ENCODE data around the gene MRPL9.

Gene MRPL9

DNA sequence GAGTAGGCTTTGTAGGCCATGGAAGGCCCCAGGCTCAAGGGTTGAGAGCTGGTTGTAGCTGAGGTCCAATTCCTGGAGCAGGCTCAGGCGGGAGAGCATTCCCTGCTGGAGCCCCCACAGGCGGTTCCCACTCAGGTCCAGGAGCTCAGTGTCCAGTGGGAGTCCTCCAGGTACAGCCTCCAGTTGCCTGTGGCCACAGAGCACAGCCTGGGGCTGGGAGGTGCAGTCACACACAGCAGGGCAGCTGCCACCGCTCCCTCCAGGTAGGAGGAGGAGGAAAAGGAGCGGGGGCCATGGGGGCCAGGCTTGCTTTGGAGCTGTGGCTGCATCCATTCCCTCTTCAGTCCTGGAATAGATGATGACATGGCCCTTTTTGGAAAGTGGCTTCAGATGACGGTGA, 39.1 kb upstream of the MRPL9 start:
- Histone ChIP-seq H3K27ac (ENCODE audit: low read length) (no peak overlapping the region), H3K27me3 (ENCODE audit: control insufficient read depth, insufficient read depth, low read length) (no peaks in the 10 kb centered on the region), H3K9me3 (ENCODE audit: control insufficient read depth, insufficient read depth, low read length) (no peaks in the 10 kb centered on the region; the same call in 1 of the 2 replicates), H3K4me3 (ENCODE audit: low read length) (no peak overlapping the region), H3K4me1 (ENCODE audit: control insufficient read depth, insufficient read depth, low read length) (no peaks in the 10 kb centered on the region; the same call in 1 of the 2 replicates), H3K36me3 (ENCODE audit: control insufficient read depth, insufficient read depth, low read length) (no peaks in the 10 kb centered on the region)
- no peak for DNase-seq (ENCODE audit: low read depth, low spot score)
- WGBS (ENCODE audit: insufficient coverage, insufficient read length) = no CpG with 5 or more reads among the region's 5 CpGs

DNA sequence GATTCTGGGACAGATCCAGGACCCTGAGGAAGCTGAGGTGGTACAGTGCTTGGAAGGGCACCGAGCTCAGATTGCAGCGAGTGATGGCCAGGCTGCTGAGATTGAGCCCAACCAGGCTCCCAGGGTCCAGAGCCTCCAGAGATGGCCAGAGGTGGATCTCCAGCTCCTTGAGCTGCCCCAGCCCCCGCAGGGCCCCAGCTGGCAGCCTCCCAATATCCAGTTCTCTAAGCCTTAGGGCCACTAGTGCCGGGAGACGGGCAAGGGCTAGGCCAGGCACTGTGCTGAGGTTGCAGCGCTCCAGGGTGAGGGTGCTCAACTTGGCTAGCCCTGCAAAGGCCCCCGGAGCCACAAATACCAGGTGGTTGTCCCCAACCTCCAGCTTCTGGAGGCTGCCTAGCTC, 38.5 kb upstream of the MRPL9 start:
- no peaks in the 10 kb centered on the region; the same call in 1 of the 2 replicates for H3K4me1 ChIP-seq (ENCODE audit: control insufficient read depth, insufficient read depth, low read length)
- no peaks in the 10 kb centered on the region for H3K27me3 ChIP-seq (ENCODE audit: control insufficient read depth, insufficient read depth, low read length)
- no peak for DNase-seq (ENCODE audit: low read depth, low spot score)
- no peak overlapping the region for H3K27ac ChIP-seq (ENCODE audit: low read length)
- no peaks in the 10 kb centered on the region; the same call in 1 of the 2 replicates for H3K9me3 ChIP-seq (ENCODE audit: control insufficient read depth, insufficient read depth, low read length)
- WGBS (ENCODE audit: insufficient coverage, insufficient read length) = no CpG with 5 or more reads among the region's 7 CpGs
- H3K4me3 ChIP-seq (ENCODE audit: low read length) = no peak overlapping the region
- H3K36me3 ChIP-seq (ENCODE audit: control insufficient read depth, insufficient read depth, low read length) = no peaks in the 10 kb centered on the region

DNA sequence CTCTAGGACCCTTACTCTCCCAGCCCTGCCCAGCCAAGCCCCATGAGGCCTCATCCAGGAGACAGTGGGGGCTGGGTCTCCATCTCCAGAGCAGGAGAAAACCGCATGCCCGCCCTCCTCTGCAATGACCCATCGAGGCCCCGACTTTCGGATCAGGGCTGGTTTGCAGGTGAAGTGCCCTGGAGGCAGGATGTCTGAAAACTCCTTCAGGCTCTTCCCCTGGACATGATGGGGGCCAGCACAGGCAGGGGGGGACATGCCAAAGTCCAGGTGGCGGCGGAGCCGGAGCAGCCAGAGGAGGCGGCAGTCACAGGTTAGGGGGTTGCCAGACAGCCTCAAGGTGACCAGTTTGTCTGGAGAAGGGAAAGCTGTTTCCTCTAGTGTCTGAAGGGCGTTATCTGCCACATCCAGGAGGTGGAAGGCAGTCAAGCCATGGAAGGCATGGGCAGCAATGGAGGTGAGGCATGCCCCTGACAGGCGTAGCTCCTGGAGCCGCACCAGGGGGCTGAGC, 38.1 kb upstream of the MRPL9 start:
- Histone ChIP-seq H3K4me3 (ENCODE audit: low read length) (no peak overlapping the region), H3K4me1 (ENCODE audit: control insufficient read depth, insufficient read depth, low read length) (no peaks in the 10 kb centered on the region; the same call in 1 of the 2 replicates), H3K36me3 (ENCODE audit: control insufficient read depth, insufficient read depth, low read length) (no peaks in the 10 kb centered on the region), H3K9me3 (ENCODE audit: control insufficient read depth, insufficient read depth, low read length) (no peaks in the 10 kb centered on the region; the same call in 1 of the 2 replicates), H3K27ac (ENCODE audit: low read length) (no peak overlapping the region), H3K27me3 (ENCODE audit: control insufficient read depth, insufficient read depth, low read length) (no peaks in the 10 kb centered on the region)
- DNase-seq (ENCODE audit: low read depth, low spot score) = no peak
- no CpG with 5 or more reads among the region's 12 CpGs for WGBS (ENCODE audit: insufficient coverage, insufficient read length)

DNA sequence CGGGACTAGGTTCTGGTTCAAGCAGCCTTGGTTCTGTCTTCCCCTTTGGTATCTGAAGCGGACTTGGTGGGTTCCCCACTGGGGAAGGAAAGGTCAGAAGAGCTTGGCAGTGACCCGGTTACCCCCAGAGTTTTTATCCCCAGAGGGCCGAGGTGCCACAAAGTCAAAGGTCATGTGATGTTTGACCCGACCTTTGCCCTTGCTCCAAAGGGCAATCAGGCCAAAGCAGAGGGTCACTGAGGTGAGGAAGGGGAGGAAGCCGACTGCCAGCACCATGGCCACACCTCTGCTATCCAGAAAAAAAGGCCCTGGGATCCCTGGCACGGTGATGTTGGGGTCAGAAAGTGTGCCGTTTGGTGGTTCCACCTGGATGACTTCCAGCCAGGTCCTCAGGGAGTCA, 37.5 kb upstream of the MRPL9 start:
- no peaks in the 10 kb centered on the region; the same call in 1 of the 2 replicates for H3K9me3 ChIP-seq (ENCODE audit: control insufficient read depth, insufficient read depth, low read length)
- no peak overlapping the region for H3K27ac ChIP-seq (ENCODE audit: low read length)
- WGBS (ENCODE audit: insufficient coverage, insufficient read length) = no CpG with 5 or more reads among the region's 8 CpGs
- H3K27me3 ChIP-seq (ENCODE audit: control insufficient read depth, insufficient read depth, low read length) = no peaks in the 10 kb centered on the region
- H3K36me3 ChIP-seq (ENCODE audit: control insufficient read depth, insufficient read depth, low read length) = no peaks in the 10 kb centered on the region
- H3K4me3 ChIP-seq (ENCODE audit: low read length) = no peak overlapping the region
- H3K4me1 ChIP-seq (ENCODE audit: control insufficient read depth, insufficient read depth, low read length) = no peaks in the 10 kb centered on the region; the same call in 1 of the 2 replicates
- DNase-seq (ENCODE audit: low read depth, low spot score) = no peak

DNA sequence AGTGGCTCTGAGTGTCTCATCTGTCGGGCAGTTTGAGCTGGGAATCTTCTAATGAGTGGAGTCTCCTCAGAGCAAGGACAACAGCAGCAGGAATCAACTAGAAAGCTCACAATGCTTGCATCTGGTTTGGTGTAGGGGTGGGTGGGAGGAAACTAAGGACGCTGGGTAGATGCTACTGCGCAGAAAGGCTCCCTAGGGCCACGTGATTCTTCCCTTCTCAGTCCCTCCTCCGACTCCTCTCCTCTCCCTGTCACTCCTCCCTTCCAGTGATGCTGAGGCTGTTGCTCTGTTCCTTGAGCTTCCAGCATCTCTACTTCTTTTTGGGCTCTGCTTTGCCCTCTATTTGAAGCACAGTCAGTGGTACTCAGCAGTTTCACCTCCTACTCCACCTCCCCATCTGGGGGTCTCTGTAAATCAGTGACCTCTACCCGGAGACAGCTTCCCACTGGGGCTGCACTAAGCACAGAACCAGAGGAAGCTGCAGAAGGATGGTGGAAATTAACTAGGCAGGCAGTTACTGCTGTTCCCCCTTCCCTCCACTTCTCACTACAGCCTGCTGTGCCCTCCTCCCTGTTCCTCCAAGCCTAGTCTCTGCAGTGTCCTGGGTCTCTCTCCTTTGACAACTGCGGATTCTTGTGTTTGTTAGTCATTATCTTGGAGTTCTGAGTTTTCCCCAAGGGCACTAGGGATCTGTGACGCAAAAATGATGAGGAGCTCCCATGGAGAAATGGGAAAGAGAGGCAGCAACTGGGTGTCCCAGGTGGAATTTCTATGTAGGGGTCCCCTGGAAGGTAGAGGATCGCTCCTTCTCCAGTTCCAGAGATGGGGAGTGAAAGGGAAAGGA, 36.1 kb upstream of the MRPL9 start:
- H3K4me1 ChIP-seq (ENCODE audit: control insufficient read depth, insufficient read depth, low read length) = no peaks in the 10 kb centered on the region; the same call in 1 of the 2 replicates
- H3K27me3 ChIP-seq (ENCODE audit: control insufficient read depth, insufficient read depth, low read length) = no peaks in the 10 kb centered on the region

DNA sequence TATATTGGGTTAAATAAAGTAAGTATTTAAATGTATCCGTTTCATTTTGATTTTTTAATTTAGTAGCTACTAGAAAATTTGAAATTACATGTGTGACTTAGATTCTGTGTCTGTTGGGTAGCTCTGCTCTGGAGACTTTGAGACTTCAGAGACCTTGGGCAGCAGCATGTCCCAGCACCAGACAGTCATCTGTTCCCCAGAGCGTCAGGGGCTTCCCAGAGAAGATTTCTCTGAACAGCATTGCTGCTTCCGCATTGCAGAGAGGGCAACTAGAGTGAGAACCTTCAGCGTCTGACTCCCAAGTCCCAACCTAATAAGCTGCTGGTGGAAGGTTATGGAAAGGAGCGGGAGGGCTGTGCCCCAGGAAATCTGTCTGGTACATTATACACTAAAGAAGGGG, 35.3 kb upstream of the MRPL9 start:
- H3K4me1 ChIP-seq (ENCODE audit: control insufficient read depth, insufficient read depth, low read length) = no peaks in the 10 kb centered on the region; the same call in 1 of the 2 replicates
- no peak overlapping the region for H3K4me3 ChIP-seq (ENCODE audit: low read length)
- no peaks in the 10 kb centered on the region; the same call in 1 of the 2 replicates for H3K9me3 ChIP-seq (ENCODE audit: control insufficient read depth, insufficient read depth, low read length)
- H3K27me3 ChIP-seq (ENCODE audit: control insufficient read depth, insufficient read depth, low read length) = no peaks in the 10 kb centered on the region
- no peaks in the 10 kb centered on the region for H3K36me3 ChIP-seq (ENCODE audit: control insufficient read depth, insufficient read depth, low read length)
- no peak for DNase-seq (ENCODE audit: low read depth, low spot score)
- no peak overlapping the region for H3K27ac ChIP-seq (ENCODE audit: low read length)
- 100% methylated on average over 1 of the region's 5 CpGs for WGBS (ENCODE audit: insufficient coverage, insufficient read length)

More for the DNA sequence above, 36.1 kb upstream of the MRPL9 start:
- H3K36me3 ChIP-seq (ENCODE audit: control insufficient read depth, insufficient read depth, low read length) = no peaks in the 10 kb centered on the region
- no peak overlapping the region for H3K4me3 ChIP-seq (ENCODE audit: low read length)
- WGBS (ENCODE audit: insufficient coverage, insufficient read length) = no CpG with 5 or more reads among the region's 9 CpGs
- no peak for DNase-seq (ENCODE audit: low read depth, low spot score)
- H3K27ac ChIP-seq (ENCODE audit: low read length) = no peak overlapping the region
- no peaks in the 10 kb centered on the region; the same call in 1 of the 2 replicates for H3K9me3 ChIP-seq (ENCODE audit: control insufficient read depth, insufficient read depth, low read length)

DNA sequence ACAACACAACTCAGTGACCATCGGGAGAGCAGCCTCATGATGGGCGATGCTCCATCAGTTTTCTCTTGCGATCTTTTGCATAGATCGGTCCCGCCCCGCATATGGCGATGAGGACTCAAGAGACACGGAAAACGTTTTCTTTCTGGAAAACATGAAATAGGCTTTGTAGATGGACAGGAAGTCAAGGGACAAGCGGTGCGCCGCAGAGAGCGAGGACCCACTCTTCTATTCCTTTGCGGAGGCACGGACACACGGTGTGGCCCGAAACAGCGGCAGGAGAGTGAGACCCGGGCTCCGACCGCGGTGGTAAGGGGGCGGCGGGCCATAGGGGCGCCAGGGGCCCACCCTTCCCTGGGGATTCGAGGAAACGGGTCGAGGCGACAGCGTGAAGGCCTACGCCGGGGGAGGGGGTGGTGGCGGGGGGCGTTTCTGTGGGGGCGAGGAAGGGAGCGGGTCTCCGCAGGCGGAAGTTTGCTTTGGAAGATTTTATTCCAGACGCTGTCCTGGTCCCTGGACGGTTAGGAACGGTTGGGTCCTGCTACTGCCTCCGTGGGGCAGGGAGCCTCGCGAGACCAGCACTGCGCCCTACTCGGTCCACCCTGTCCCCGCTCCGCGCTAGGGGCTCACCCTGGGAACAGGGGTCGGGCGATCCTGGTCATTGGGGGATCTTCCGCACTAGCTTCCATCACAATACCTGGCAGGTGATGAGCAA, 27.8 kb upstream of the MRPL9 start:
- Histone ChIP-seq H3K27me3 (ENCODE audit: control insufficient read depth, insufficient read depth, low read length) (no peaks in the 10 kb centered on the region), H3K4me1 (ENCODE audit: control insufficient read depth, insufficient read depth, low read length) (no peaks in the 10 kb centered on the region), H3K27ac (ENCODE audit: low read length) (no peak overlapping the region), H3K4me3 (ENCODE audit: low read length) (peak overlapping the region; percentile 69), H3K36me3 (ENCODE audit: control insufficient read depth, insufficient read depth, low read length) (no peaks in the 10 kb centered on the region), H3K9me3 (ENCODE audit: control insufficient read depth, insufficient read depth, low read length) (no peaks in the 10 kb centered on the region)
- no peak for DNase-seq (ENCODE audit: low read depth, low spot score)
- no CpG with 5 or more reads among the region's 52 CpGs for WGBS (ENCODE audit: insufficient coverage, insufficient read length)

DNA sequence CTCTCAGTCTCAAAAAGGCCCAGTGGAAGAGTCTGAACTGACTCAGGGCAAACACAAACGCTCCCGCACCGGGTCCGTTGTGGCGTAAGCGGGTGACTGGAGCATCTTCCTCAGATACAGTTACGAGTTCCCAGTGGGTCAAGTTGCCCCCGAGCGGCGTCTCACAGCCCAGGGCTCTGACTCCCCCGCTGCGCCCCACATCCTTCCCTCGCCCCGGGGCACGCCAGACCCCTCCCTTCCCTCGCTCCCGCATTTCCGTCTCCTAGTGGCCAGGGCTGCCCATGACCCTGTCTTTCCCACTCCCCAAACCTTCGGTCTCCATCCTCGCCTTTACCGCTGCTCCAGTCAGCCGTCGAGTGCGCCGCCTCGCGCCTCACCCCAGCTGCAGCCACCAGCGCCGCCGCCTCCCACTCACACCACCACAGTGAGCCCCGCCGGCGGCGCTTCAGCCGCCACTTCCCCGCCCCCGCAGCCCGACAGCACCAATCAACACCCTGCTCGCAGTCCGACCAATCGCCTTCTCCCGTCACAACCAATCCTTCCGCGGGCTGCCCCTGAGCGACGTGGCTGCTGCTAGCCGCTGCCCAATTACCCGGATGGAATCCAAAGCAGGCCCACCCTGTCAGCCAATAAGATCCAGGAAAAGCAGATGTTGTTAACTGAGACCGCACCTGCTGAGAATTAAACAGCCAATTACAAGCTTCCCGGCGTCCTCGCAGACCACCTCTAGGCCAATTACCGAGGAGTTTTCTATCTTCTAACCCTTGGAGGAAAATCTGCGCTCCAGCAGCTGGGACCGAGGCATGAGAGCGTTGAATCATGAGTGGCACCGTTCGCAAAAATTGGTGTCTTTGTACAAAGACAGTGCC, 27.0 kb upstream of the MRPL9 start, which contains the start of gene TDRKH:
Gene TDRKH, minus strand, starts transcription at position 430 of the 869 bp plus-strand sequence. CDS start 7,478 bp downstream, outside the sequence.
- no CpG with 5 or more reads among the region's 58 CpGs for WGBS (ENCODE audit: insufficient coverage, insufficient read length)
- DNase-seq (ENCODE audit: low read depth, low spot score) = peak; percentile 97
- Histone ChIP-seq H3K27me3 (ENCODE audit: control insufficient read depth, insufficient read depth, low read length) (no peaks in the 10 kb centered on the region), H3K4me1 (ENCODE audit: control insufficient read depth, insufficient read depth, low read length) (no peaks in the 10 kb centered on the region), H3K27ac (ENCODE audit: low read length) (no peak within 1 kb of the TSS), H3K4me3 (ENCODE audit: low read length) (peak within 1 kb of the TSS; percentile 69), H3K9me3 (ENCODE audit: control insufficient read depth, insufficient read depth, low read length) (no peaks in the 10 kb centered on the region), H3K36me3 (ENCODE audit: control insufficient read depth, insufficient read depth, low read length) (no peaks in the 10 kb centered on the region)

DNA sequence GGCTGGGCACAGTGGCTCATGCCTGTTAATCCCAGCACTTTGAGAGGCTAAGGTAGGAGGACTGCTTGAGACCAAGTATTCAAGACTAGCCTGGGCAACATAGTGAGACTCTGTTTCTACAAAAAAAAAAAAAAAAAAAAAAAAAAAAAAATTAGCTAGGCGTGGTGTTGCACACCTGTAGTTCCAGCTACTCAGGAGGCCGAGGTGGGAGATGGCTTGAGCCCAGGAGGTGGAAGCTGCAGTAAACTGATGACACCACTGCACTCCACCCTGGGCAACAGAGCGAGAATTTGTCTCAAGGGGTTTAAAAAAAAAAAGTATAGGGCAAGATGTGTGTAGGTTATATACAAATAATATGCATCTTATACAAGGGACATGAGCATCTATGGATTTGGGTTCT, 24.4 kb upstream of the MRPL9 start:
- Histone ChIP-seq H3K9me3 (ENCODE audit: control insufficient read depth, insufficient read depth, low read length) (no peaks in the 10 kb centered on the region), H3K27me3 (ENCODE audit: control insufficient read depth, insufficient read depth, low read length) (no peaks in the 10 kb centered on the region), H3K4me3 (ENCODE audit: low read length) (no peak overlapping the region), H3K27ac (ENCODE audit: low read length) (no peak overlapping the region), H3K4me1 (ENCODE audit: control insufficient read depth, insufficient read depth, low read length) (no peaks in the 10 kb centered on the region), H3K36me3 (ENCODE audit: control insufficient read depth, insufficient read depth, low read length) (no peaks in the 10 kb centered on the region)
- WGBS (ENCODE audit: insufficient coverage, insufficient read length) = no CpG with 5 or more reads among the region's 3 CpGs
- DNase-seq (ENCODE audit: low read depth, low spot score) = no peak

Data from iPS DF 6.9 (cell line).